ENCODE data around the gene RBM47.
A peak's percentile ranks its signal among the peaks of the same experiment; 100 is the strongest.
"Not testable (repeated sequence)": the region's sequence is repeated elsewhere in the genome, so short reads cannot be mapped to it uniquely, and the experiment has no call there.

The RBM47 gene

DNA sequence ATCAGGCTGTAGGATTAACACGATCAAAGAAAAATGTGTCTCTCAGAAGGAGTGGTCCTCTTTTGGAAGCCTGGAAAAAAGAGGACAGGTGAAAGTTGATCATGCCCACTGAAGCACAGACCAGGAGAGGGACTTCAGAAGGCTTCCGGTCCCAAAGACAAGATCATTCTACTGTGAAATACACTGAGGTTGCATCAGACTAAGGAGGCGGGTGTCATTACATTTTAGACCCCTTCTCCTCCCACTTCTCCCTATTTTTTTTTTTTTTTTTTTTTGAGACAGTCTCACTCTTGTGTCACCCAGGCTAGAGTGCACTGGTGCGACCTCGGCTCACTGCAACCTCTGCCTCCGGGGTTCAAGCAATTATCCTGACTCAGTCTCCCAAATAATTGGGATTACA lies 67.5 kb downstream of the RBM47 start:
- no peak for DNase-seq (ENCODE audit: low spot score)

DNA sequence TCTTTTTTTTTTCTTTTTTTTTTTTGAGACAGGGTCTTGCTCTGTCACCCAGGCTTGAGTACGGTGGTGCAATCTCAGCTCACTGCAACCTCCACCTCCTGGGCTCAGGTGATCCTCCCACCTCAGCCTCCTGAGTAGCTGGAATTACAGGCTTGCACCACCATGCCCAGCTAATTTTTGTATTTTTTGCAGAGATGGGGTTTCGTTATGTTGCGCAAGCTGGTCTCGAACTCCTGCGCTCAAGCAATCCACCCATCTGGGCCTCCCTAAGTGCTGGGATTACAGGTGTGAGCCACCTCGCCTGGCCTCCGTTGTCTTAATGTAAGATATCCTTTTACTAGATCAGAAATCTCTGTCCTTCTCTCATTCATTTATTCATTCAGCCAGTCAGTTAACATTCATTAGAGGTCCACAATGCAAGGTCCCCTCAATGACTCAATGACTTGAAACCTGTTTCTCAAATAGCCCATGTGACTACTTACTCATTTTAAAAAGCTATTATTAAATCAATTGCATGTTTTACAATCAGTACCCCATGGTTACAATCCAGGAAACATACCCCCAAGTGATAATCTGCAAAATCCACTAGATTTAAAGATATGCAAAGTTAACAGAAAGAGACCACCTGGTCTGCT lies 68.0 kb downstream of the RBM47 start:
- not testable (repeated sequence) for DNase-seq (ENCODE audit: low spot score)

- no peak for DNase-seq (ENCODE audit: low spot score)
Observed at GRCh38 chr4:40559585-40560465, 69.8 kb downstream of the RBM47 start.

DNA sequence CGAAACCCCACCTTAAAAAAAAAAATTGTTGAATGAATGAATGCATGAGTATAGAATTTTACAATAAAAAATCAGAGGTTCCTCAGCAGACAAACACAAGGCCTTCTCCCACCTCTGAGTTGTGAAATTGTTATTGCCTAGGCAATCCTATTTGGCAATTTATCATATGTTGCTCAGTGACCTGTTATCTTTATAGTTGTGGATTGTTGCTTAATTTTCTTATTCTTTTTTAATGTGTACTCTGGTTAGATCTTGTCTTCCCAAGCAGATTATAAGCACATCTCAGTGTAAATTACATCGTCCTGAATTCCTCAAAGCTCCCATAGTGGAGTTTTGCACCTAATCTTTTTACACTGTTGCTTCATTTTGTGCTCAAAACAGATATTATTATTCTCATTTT lies 71.9 kb downstream of the RBM47 start:
- no peak for DNase-seq (ENCODE audit: low spot score)

DNA sequence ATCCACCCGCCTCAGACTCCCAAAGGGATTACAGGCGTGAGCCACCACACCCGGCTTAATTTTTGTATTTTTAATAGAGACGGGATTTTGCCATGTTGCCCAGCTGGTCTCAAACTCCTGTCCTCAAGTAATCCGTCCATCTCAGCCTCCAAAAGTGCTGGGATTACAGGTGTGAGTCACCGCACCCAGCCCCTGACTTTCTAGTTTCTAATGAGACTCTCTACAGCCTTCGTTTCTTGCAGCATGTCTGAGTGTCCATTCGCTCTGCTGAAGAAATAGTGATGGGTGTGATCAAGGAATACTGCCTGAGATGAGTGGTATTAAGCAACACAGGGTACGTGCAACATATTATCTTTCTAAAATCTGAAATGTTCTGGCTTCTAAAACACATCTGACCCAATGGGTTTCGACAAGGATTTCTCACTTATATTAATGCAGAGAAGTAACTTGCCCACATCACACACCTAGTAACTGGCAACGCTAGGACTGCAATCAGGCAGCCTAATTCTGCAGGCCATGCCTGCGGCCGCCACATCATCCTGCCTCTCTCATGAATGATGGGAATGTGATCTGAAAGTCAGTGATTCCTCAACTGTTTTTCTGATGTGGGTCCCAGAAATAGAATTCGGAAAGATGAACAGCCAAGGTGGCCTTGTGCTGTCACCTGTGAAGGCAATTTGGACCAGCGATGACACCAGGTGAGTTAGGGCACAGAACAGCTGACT lies 74.3 kb downstream of the RBM47 start:
- no peak for DNase-seq (ENCODE audit: low spot score)

GRCh38 chr4:40554641-40555040 lies 75.0 kb downstream of the RBM47 start:
- DNase-seq (ENCODE audit: low spot score) = not testable (repeated sequence)

DNA sequence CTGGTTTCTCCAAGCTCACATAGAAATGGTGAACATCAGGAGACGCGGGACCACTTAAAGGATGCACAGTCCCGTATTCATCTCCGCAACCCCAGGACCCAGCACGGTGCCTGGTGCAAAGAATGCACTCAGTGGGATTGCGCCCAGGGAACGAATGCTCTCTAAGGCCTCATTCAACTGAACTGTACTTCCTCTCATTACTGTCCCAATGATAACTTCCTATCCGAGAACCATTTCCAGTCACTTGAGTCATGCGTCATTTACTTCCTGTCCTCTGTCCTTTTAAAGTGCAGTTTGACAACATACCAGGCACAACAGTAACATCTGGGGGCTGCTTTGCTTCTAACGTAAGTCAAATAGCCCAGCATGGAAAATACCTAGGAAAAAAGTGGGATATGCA lies 75.7 kb downstream of the RBM47 start:
- no peak for DNase-seq (ENCODE audit: low spot score)

DNA sequence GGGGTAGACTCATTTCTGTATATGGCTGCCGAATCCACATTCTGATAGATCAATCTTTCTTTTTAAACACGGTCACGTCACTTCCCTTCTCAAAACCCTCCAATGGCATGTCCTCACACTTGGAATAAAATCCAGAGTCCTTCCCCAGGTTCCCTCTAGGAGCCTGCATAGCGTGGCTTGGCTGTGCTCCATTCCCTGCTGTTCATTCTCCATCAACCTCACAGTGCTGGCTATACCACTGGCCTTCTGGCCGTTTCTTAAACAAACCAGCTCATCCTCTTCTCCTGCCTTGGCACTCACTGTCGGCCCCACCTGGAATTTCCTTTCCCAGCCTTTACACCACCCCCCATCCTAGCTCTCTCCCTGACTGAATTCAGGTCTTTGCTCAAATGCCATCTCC lies 77.1 kb downstream of the RBM47 start:
- no peak for DNase-seq (ENCODE audit: low spot score)

DNA sequence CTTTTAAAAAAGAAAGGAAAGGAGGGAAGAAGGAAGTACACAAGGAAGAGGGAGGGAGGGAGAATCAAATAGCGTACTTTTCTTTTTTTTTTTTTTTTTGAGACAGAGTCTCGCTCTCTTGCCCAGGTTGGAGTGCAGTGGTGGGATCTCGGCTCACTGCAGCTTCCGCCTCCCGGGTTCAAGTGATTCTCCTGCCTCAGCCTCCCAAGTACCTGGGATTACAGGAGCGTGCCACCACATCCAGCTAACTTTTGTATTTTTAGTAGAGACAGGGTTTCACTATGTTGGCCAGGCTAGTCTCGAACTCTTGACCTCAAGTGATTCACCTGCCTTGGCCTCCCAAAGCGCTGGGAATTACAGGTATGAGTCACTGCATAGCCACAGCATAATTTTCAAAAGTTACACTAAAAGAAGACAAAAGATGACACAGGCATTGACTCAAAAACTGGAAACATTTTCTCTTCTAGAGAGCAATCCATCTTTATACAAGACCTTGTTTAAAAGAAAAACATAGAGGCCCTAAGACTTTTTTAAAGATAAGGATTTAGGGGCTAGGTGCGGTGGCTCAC lies 78.0 kb downstream of the RBM47 start:
- DNase-seq (ENCODE audit: low spot score) = peak; percentile 28

GRCh38 chr4:40550948-40551462 lies 78.7 kb downstream of the RBM47 start:
- no peak for DNase-seq (ENCODE audit: low spot score)

- DNase-seq (ENCODE audit: low spot score) = no peak
Observed at GRCh38 chr4:40550196-40550595, 79.5 kb downstream of the RBM47 start.

DNA sequence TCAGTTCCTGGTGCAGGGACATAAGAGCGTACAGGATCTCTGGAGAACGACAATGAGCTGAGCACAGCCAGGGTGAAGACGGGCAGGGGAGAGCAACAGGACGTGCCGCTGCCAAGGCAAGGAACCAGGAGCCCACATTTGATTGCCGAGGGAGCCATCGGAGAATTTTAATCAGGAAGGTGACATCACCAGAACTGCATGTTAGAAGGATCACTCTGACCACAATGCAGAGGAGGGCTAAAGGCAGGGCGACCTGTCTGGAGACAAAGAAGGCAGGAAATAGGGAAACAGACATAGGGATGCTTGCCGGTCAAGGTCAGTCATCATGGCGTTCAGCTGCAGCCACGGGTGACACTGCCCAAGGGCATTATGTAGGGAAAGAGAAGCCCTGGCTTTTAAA lies 81.4 kb downstream of the RBM47 start:
- no peak for DNase-seq (ENCODE audit: low spot score)

GRCh38 chr4:40547789-40548132 lies 81.9 kb downstream of the RBM47 start:
- DNase-seq (ENCODE audit: low spot score) = no peak

DNA sequence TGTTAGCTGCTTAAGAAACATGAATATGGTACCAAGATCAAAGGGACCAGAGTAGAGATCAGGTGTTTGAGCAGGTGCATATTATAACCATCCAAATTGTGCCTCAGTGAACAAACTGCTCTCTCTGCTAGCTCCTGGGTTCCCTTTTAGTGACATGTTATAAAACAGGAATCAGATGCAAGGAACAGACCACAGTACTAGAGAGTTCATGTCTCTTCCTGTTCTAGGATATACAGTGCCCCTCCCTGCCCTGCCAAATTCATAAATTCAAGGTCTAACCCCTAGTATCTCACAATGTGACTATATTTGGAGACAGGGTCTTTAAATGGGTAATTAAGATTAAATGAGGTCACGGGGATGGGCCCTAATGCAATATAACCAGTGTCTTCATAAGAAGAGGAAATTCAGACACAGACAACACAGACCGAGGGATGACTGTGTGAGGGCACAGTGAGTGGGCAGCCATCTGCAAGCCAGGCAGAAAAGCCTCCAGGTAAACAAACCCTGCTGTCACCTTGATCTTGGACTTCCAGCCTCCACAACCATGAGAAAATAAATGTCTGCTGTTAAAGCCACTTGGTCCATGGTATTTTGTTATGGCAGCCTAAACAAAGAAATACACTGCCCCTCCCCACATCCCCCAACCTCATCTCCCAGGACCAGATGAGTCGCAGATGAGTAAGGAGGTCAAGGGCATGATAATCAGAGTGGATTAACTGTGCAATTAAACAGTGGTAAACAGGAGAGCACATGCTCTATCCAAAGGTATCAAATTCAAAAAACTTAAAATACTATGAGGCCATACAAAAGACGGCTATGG lies 82.5 kb downstream of the RBM47 start:
- no peak for DNase-seq (ENCODE audit: low spot score)

DNA sequence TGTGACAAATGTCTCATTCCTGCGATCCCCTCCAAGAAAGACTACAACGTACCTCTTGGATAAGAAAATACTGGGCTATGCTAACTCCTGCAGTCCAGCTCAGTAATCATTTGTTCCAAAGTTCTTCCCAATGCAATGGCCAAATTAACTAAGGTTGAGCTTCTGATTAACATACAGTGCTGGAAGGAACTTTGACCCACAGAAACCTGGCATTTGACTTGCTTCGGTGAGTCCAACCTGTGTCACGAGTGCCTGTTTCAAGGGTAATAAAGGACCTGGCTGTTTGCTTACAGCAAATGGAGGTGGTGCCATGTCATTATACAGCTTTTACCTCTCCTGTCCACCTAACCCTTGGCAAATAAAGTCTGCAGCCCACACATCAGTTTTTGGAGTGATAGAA lies 83.2 kb downstream of the RBM47 start:
- no peak for DNase-seq (ENCODE audit: low spot score)

GRCh38 chr4:40545487-40545886 lies 84.2 kb downstream of the RBM47 start:
- DNase-seq (ENCODE audit: low spot score) = not testable (repeated sequence)

DNA sequence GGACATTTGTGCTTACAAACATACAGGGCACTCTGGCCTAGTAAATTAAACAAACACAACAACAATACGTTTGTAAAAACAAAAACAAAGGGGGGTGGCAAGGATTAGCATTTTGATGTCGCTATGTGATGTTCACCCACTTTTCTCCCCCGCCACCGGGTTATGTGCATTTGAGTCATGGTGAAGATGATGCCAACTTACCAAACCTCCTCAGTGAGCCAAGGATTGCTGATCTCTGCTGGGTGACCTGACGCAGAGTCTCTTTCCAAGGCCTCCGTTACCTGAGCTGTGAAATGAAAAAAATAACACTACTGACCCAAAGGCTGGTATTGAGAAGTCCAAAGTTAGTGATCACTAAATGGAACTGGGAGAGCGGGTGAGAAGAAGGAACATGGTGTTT lies 85.4 kb downstream of the RBM47 start:
- DNase-seq (ENCODE audit: low spot score) = no peak

- DNase-seq (ENCODE audit: low spot score) = no peak
Observed at GRCh38 chr4:40540800-40541199, 88.9 kb downstream of the RBM47 start.

DNA sequence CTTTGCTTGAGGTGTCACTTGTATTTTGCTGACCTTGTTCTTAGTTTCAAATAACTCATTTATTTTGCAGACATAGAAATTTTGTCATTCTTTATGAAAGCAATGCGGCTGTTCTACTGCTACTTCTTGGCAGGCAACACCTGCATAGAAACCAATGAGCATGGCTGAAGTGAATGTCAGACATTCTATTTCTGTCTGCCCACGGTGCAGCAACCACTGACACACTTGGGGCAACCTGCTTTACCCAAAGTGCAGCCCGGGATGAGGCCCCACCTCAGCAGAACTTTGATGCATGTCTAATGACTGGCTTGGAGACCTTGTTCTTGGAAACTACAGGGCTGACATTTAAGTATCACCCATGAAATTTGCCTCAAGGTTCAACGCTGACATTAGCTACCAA lies 93.6 kb downstream of the RBM47 start:
- DNase-seq (ENCODE audit: low spot score) = no peak

- DNase-seq (ENCODE audit: low spot score) = no peak
Observed at GRCh38 chr4:40531636-40532023, 98.0 kb downstream of the RBM47 start.

GRCh38 chr4:40530961-40531635 lies 98.6 kb downstream of the RBM47 start:
- DNase-seq (ENCODE audit: low spot score) = no peak

All from RKO (cell line).